HL-60 (cell line): Measurements from ENCODE around the gene FNDC5.

Experiments used
- POLR2AphosphoS5 ChIP-seq: IDR thresholded peaks from 2 replicates; pipeline ENCODE4 v1.6.1; 2012; ENCODE audit warnings: low read depth
- TF ChIP-seq, protein P1 (sequence below): IDR thresholded peaks from one replicate; pipeline ENCODE4 v1.5.1; 2011; ENCODE audit warnings: low read length, control low read depth, inconsistent platforms; ENCODE audit not compliant: insufficient read depth
- TF ChIP-seq, protein P2 (sequence below): IDR thresholded peaks from 2 replicates; pipeline ENCODE4 v1.6.1; 2012; ENCODE audit warnings: low read depth; ENCODE audit not compliant: insufficient replicate concordance

DNA sequence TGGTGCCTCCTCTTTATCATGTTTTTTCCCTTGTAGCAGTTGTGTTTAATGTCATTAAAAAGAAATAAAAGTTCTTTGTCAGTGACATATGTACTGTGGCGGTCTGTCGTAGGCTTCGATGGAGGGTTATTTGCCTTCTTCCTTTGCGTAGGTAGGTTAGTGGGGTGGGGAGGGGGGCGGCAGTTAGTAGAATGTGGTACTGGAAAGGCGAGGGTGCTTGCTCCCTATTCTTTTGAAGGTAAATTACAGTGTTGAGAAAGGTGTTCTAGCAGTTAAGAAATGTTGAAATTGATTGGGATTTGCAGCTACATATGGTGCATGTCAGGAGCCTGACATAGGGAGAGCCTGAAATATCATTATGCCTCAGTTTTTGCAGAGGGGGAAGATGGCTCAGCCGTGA is 11.9 kb downstream of the FNDC5 start:
- TF ChIP-seq, protein P1, sequence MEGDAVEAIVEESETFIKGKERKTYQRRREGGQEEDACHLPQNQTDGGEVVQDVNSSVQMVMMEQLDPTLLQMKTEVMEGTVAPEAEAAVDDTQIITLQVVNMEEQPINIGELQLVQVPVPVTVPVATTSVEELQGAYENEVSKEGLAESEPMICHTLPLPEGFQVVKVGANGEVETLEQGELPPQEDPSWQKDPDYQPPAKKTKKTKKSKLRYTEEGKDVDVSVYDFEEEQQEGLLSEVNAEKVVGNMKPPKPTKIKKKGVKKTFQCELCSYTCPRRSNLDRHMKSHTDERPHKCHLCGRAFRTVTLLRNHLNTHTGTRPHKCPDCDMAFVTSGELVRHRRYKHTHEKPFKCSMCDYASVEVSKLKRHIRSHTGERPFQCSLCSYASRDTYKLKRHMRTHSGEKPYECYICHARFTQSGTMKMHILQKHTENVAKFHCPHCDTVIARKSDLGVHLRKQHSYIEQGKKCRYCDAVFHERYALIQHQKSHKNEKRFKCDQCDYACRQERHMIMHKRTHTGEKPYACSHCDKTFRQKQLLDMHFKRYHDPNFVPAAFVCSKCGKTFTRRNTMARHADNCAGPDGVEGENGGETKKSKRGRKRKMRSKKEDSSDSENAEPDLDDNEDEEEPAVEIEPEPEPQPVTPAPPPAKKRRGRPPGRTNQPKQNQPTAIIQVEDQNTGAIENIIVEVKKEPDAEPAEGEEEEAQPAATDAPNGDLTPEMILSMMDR, result no peak
- TF ChIP-seq, protein P2, sequence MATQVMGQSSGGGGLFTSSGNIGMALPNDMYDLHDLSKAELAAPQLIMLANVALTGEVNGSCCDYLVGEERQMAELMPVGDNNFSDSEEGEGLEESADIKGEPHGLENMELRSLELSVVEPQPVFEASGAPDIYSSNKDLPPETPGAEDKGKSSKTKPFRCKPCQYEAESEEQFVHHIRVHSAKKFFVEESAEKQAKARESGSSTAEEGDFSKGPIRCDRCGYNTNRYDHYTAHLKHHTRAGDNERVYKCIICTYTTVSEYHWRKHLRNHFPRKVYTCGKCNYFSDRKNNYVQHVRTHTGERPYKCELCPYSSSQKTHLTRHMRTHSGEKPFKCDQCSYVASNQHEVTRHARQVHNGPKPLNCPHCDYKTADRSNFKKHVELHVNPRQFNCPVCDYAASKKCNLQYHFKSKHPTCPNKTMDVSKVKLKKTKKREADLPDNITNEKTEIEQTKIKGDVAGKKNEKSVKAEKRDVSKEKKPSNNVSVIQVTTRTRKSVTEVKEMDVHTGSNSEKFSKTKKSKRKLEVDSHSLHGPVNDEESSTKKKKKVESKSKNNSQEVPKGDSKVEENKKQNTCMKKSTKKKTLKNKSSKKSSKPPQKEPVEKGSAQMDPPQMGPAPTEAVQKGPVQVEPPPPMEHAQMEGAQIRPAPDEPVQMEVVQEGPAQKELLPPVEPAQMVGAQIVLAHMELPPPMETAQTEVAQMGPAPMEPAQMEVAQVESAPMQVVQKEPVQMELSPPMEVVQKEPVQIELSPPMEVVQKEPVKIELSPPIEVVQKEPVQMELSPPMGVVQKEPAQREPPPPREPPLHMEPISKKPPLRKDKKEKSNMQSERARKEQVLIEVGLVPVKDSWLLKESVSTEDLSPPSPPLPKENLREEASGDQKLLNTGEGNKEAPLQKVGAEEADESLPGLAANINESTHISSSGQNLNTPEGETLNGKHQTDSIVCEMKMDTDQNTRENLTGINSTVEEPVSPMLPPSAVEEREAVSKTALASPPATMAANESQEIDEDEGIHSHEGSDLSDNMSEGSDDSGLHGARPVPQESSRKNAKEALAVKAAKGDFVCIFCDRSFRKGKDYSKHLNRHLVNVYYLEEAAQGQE, result no peak
- no peak for TF ChIP-seq POLR2AphosphoS5
